HG03066 (cell line): ENCODE measurements around the gene OR52K1.
"Not testable (repeated sequence)": the region's sequence is repeated elsewhere in the genome, so short reads cannot be mapped to it uniquely, and the experiment has no call there.

Experiments
- ATAC-seq: cut with Tn5 transposase; IDR thresholded peaks from one replicate; pipeline ENCODE4 v1.9.1; 2021; ENCODE audit warnings: low read depth; ENCODE audit not compliant: unreplicated experiment

OR52K1 gene

GRCh38 chr11:4491405-4491804 lies 9.0 kb downstream of the OR52K1 start:
- ATAC-seq: not testable (repeated sequence)

GRCh38 chr11:4491878-4492606 lies 9.6 kb downstream of the OR52K1 start:
- no peak for ATAC-seq

- ATAC-seq: no peak
Observed at GRCh38 chr11:4493480-4493818, 11.0 kb downstream of the OR52K1 start.

- no peak for ATAC-seq
Observed at GRCh38 chr11:4495487-4495886, 13.0 kb downstream of the OR52K1 start.

- no peak for ATAC-seq
Observed at GRCh38 chr11:4495986-4496385, 13.5 kb downstream of the OR52K1 start.

- no peak for ATAC-seq
Observed at GRCh38 chr11:4496557-4497248, 14.3 kb downstream of the OR52K1 start.

- no peak for ATAC-seq
Observed at GRCh38 chr11:4508886-4509285, 26.4 kb downstream of the OR52K1 start.

GRCh38 chr11:4511282-4512245 lies 29.1 kb downstream of the OR52K1 start:
- ATAC-seq: no peak

GRCh38 chr11:4514196-4514595 lies 31.8 kb downstream of the OR52K1 start:
- no peak for ATAC-seq

GRCh38 chr11:4522339-4522738 lies 39.9 kb downstream of the OR52K1 start:
- no peak for ATAC-seq

- no peak for ATAC-seq
Observed at GRCh38 chr11:4522752-4523151, 40.3 kb downstream of the OR52K1 start.

- no peak for ATAC-seq
Observed at GRCh38 chr11:4523666-4524065, 41.2 kb downstream of the OR52K1 start.

GRCh38 chr11:4527926-4528325 lies 45.5 kb downstream of the OR52K1 start:
- ATAC-seq: no peak

- ATAC-seq: not testable (repeated sequence)
Observed at GRCh38 chr11:4531686-4532085, 49.2 kb downstream of the OR52K1 start.

- ATAC-seq: no peak
Observed at GRCh38 chr11:4539603-4540219, 57.3 kb downstream of the OR52K1 start.

- ATAC-seq: no peak
Observed at GRCh38 chr11:4541071-4541470, 58.6 kb downstream of the OR52K1 start.
